Stimulated activated CD4-positive, alpha-beta T cell treated with anti-CD3 and anti-CD28 coated beads, Interleukin-12 subunit alpha, Interleukin-12 subunit beta, amount 100 ng/mL, for 24 hours (primary cell): ENCODE measurements around the gene DBF4.
"Not testable (repeated sequence)": the region's sequence is repeated elsewhere in the genome, so short reads cannot be mapped to it uniquely, and the experiment has no call there.

ENCODE experiments used
- DNase-seq, 2 experiments: peaks; one replicate each; pipeline ENCODE4 v3.0.0-alpha.2; 2020; ENCODE audit warnings: low read depth in 2 of 2

DBF4 gene

GRCh38 chr7:87876040-87876868, at the start of gene DBF4, which contains the start of gene SLC25A40:
TSS of gene DBF4 (plus strand) at chr7:87876493. CDS start at chr7:87876733, 240 bp downstream.
TSS of gene SLC25A40 (minus strand) at chr7:87876360. CDS start at chr7:87858727, 17,633 bp downstream.
- DNase-seq = peak; percentile 88 to 95

GRCh38 chr7:87828383-87828782, 47.9 kb upstream of the DBF4 start:
- not testable (repeated sequence) for DNase-seq

GRCh38 chr7:87831097-87831496, 45.2 kb upstream of the DBF4 start:
- DNase-seq = no peak

- DNase-seq = no peak
These were observed 43.2 kb upstream of the DBF4 start for GRCh38 chr7:87833130-87833529.

- no peak for DNase-seq
These were observed 38.7 kb upstream of the DBF4 start for GRCh38 chr7:87837597-87837996.

- DNase-seq = no peak
These were observed 25.3 kb upstream of the DBF4 start for GRCh38 chr7:87850836-87851593.

- DNase-seq = no peak
These were observed 24.0 kb upstream of the DBF4 start for GRCh38 chr7:87852306-87852705.

- DNase-seq = no peak
These were observed 22.9 kb upstream of the DBF4 start for GRCh38 chr7:87853237-87853864.

GRCh38 chr7:87858417-87859100, 17.7 kb upstream of the DBF4 start:
- no peak for DNase-seq

- DNase-seq = no peak
These were observed 10.2 kb upstream of the DBF4 start for GRCh38 chr7:87866089-87866488.

GRCh38 chr7:87866533-87866932, 9.8 kb upstream of the DBF4 start:
- DNase-seq = not testable (repeated sequence)

- no peak for DNase-seq
These were observed 5.8 kb upstream of the DBF4 start for GRCh38 chr7:87870471-87870870.

GRCh38 chr7:87872346-87872745, 3.9 kb upstream of the DBF4 start:
- DNase-seq = no peak

GRCh38 chr7:87873328-87873727, 3.0 kb upstream of the DBF4 start:
- not testable (repeated sequence) for DNase-seq

GRCh38 chr7:87874066-87874465, 2.2 kb upstream of the DBF4 start:
- DNase-seq = no peak

GRCh38 chr7:87875151-87876039, 898 bp upstream of the DBF4 start:
- peak in 1 of 2 experiments; percentile 4 for DNase-seq

GRCh38 chr7:87876869-87877234, 559 bp downstream of the DBF4 start:
- peak; percentile 12 to 32 for DNase-seq

- DNase-seq = no peak
These were observed 1.2 kb downstream of the DBF4 start for GRCh38 chr7:87877366-87878040.

- DNase-seq = no peak
These were observed 2.0 kb downstream of the DBF4 start for GRCh38 chr7:87878208-87878735.
